ENCODE measurements around the gene FRMPD4. TPM values are rescaled to one million over a fixed set of nuclear protein-coding genes. Genes with fewer than 3 reads are reported as not detected.
A peak's percentile ranks its signal among the peaks of the same experiment; 100 is the strongest.

FRMPD4 gene
- total and polyA plus RNA-seq, 10 of the 15 experiments (the other 5 are each of a cell fraction or from before 2014, with no cell fraction given): not detected

DNA sequence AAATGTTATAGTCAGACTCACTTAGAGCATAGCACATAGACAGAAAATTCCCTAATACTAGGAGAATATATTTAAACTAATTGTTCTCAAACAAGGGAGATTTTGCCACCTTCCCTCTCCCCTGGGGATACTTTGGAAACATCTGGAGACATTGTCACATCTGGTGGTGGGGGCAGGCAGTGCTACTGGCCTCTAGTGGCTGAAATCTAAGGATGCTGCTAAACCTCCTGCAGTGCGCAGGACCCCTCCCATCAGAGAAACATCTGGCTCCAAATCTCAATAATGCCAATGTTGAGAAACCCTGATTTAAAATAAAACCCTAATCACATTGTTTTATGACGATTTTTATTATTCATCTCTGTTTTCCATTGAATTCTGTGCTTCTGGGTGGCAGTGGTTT lies 244.9 kb downstream of the FRMPD4 start:
- Histone ChIP-seq H3K9ac (ENCODE audit: control insufficient read depth, insufficient read depth, low read length) (no peak overlapping the region), H3K4me1 (ENCODE audit: control insufficient read depth, insufficient read depth, low read length) (no peaks in the 10 kb centered on the region), H3K36me3 (ENCODE audit: control insufficient read depth in 2 of 2, insufficient read depth in 2 of 2, low read length in 1 of 2) (no peaks in the 10 kb centered on the region), H2AFZ (ENCODE audit: control insufficient read depth, low read depth, low read length) (no peak overlapping the region), H3K9me3 (replicated peaks; ENCODE audit: control insufficient read depth, insufficient read depth, low read length) (no peaks in the 10 kb centered on the region), H3K79me2 (ENCODE audit: control insufficient read depth, insufficient read depth, low read length) (no peaks in the 10 kb centered on the region), H3K4me2 (ENCODE audit: control insufficient read depth, insufficient read depth) (no peak overlapping the region), H3K27ac (ENCODE audit: control insufficient read depth, insufficient read depth) (no peak overlapping the region), H4K20me1 (ENCODE audit: control insufficient read depth, insufficient read depth) (no peaks in the 10 kb centered on the region), H3K27me3 (replicated peaks in 1 of 2; ENCODE audit: control insufficient read depth in 2 of 2, insufficient read depth in 2 of 2, low read length in 1 of 2) (peaks cover 0 to 2% of the 10 kb centered on the region in 2 experiments; a peak in 1 of 4 replicates), H3K4me3 (no peak overlapping the region)
- FAIRE-seq (no peak), ATAC-seq (peak; percentile 45; the same call in 1 of the 3 replicates), DNase-seq (ENCODE audit: low read depth, low spot score) (no peak)
- in situ Hi-C loops (cut with MboI) (no loop called here), intact Hi-C loops (cut with micrococcal nuclease; ENCODE audit: unreplicated experiment) (no loop called here)
- no peak for TF ChIP-seq EZH2 (IDR thresholded peaks at IDR 0.05; ENCODE audit: borderline replicate concordance, control insufficient read depth, low read depth, low read length)
- TF ChIP-seq, protein P1, sequence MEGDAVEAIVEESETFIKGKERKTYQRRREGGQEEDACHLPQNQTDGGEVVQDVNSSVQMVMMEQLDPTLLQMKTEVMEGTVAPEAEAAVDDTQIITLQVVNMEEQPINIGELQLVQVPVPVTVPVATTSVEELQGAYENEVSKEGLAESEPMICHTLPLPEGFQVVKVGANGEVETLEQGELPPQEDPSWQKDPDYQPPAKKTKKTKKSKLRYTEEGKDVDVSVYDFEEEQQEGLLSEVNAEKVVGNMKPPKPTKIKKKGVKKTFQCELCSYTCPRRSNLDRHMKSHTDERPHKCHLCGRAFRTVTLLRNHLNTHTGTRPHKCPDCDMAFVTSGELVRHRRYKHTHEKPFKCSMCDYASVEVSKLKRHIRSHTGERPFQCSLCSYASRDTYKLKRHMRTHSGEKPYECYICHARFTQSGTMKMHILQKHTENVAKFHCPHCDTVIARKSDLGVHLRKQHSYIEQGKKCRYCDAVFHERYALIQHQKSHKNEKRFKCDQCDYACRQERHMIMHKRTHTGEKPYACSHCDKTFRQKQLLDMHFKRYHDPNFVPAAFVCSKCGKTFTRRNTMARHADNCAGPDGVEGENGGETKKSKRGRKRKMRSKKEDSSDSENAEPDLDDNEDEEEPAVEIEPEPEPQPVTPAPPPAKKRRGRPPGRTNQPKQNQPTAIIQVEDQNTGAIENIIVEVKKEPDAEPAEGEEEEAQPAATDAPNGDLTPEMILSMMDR (IDR thresholded peaks at IDR 0.05 in 2 of 3, conservative IDR thresholded peaks at IDR 0.05 in 1 of 3; ENCODE audit: control insufficient read depth in 2 of 3, extremely low read depth in 1 of 3, insufficient read depth in 1 of 3, low read depth in 3 of 3, low read length in 3 of 3): peak; percentile 13 to 45 (median 40); a peak in 5 of 6 replicates
- BruUV-seq (replicated peaks): no TSS peak
- ChIA-PET SMC1A (ENCODE audit: uncharacterized antibody, unreplicated experiment) (no interaction called here), POLR2A (no interaction called here), CTCF (no interaction called here), RAD21 (ENCODE audit: unreplicated experiment) (no interaction called here)
- WGBS (ENCODE audit: insufficient coverage, insufficient replicate concordance, low lambda C conversion rate, missing lambda C conversion rate): 45% methylated on average over 2 of the region's 2 CpGs

DNA sequence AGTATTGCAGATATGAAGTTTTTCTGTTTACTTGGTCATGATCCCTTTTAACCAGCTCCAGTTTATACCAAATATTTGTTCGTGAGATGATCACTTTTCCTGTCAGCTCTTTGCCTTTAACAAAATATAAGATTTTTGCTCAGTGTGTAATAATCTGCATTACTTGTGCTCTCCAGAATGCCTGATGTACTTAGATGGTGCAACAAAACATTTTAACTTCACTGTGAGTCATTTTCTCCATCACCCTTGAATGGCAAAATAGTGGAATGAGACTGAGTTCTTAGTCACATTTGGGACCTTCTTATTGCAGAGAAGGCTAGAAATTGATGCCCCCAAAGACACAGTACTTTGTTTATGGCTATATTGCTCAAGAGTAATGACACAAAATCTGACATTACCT lies 252.0 kb downstream of the FRMPD4 start:
- in situ Hi-C loops (cut with MboI) (no loop called here), intact Hi-C loops (cut with micrococcal nuclease; ENCODE audit: unreplicated experiment) (no loop called here)
- no peak for FAIRE-seq
- ChIA-PET RAD21 (ENCODE audit: unreplicated experiment) (no interaction called here), SMC1A (ENCODE audit: uncharacterized antibody, unreplicated experiment) (no interaction called here), POLR2A (no interaction called here), CTCF (no interaction called here)
- H3K79me2 ChIP-seq (ENCODE audit: control insufficient read depth, insufficient read depth, low read length): no peaks in the 10 kb centered on the region
- no peak overlapping the region for H3K4me3 ChIP-seq
- no peaks in the 10 kb centered on the region for H3K36me3 ChIP-seq (ENCODE audit: control insufficient read depth in 2 of 2, insufficient read depth in 2 of 2, low read length in 1 of 2)
- H3K9ac ChIP-seq (ENCODE audit: control insufficient read depth, insufficient read depth, low read length): no peak overlapping the region
- H3K4me2 ChIP-seq (ENCODE audit: control insufficient read depth, insufficient read depth): no peak overlapping the region
- TF ChIP-seq TCF12 (IDR thresholded peaks at IDR 0.05; ENCODE audit: low read depth, low read length): no peak
- TF ChIP-seq LARP7 (IDR thresholded peaks at IDR 0.05): no peak
- TF ChIP-seq SUZ12 (IDR thresholded peaks at IDR 0.05; ENCODE audit: unreplicated experiment): no peak
- no peak overlapping the region for H3K27ac ChIP-seq (ENCODE audit: control insufficient read depth, insufficient read depth)
- ATAC-seq: no peak
- no peaks in the 10 kb centered on the region for H4K20me1 ChIP-seq (ENCODE audit: control insufficient read depth, insufficient read depth)
- H3K9me3 ChIP-seq (replicated peaks; ENCODE audit: control insufficient read depth, insufficient read depth, low read length): no peaks in the 10 kb centered on the region
- 0% methylated on average over 1 of the region's 1 CpG for WGBS (ENCODE audit: insufficient coverage, insufficient replicate concordance, low lambda C conversion rate, missing lambda C conversion rate)
- H3K27me3 ChIP-seq (replicated peaks in 1 of 2; ENCODE audit: control insufficient read depth in 2 of 2, insufficient read depth in 2 of 2, low read length in 1 of 2): no peaks in the 10 kb centered on the region
- DNase-seq (ENCODE audit: low read depth, low spot score): no peak
- no TSS peak for BruUV-seq (replicated peaks)
- no peaks in the 10 kb centered on the region for H3K4me1 ChIP-seq (ENCODE audit: control insufficient read depth, insufficient read depth, low read length)
- no peak overlapping the region for H2AFZ ChIP-seq (ENCODE audit: control insufficient read depth, low read depth, low read length)

Data from GM12878 (cell line).